ENCODE results near the gene YTHDF1. TPM values are rescaled to one million over a fixed set of nuclear protein-coding genes. Genes with fewer than 3 reads are reported as not detected.

The YTHDF1 gene
- total RNA-seq, 1 donor from 2014 or later: 27.7 TPM

DNA sequence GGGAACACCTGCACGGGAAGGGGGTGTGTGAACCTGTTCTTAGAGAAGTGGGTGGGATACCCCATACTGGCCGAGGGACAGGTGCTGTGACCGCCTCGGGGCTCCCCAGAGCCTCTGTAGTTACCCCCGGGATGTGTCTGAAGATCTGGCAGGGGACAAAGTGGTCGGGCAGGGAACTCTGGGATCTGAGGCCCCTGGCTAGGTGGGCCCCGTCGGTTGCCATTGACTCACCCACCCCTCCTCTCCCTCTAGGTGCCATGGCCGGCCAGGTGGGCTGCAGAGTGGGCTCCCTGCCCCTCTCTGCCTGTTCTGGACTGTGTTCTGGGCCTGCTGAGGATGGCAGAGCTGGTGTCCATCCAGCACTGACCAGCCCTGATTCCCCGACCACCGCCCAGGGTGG is 24.1 kb upstream of the YTHDF1 start:
- no peak overlapping the region for H3K27ac ChIP-seq
- no peaks in the 10 kb centered on the region for H3K27me3 ChIP-seq
- H3K4me1 ChIP-seq: no peaks in the 10 kb centered on the region
- no peak overlapping the region for H3K4me3 ChIP-seq
- intact Hi-C loops (cut with DNase I): no loop called here
- no peaks in the 10 kb centered on the region for H3K36me3 ChIP-seq
- no peaks in the 10 kb centered on the region for H3K9me3 ChIP-seq
- no peak for TF ChIP-seq POLR2AphosphoS5 (IDR thresholded peaks at IDR 0.05; ENCODE audit: insufficient read depth in 1 of 2, low read depth in 1 of 2)
- no peak for DNase-seq (ENCODE audit: extremely low spot score in 2 of 2)

- H3K27ac ChIP-seq: no peak overlapping the region
- DNase-seq (ENCODE audit: extremely low spot score in 2 of 2): no peak
- no peaks in the 10 kb centered on the region for H3K27me3 ChIP-seq
- H3K4me1 ChIP-seq: no peaks in the 10 kb centered on the region
- TF ChIP-seq POLR2A (IDR thresholded peaks at IDR 0.05) (no peak), POLR2AphosphoS5 (IDR thresholded peaks at IDR 0.05; ENCODE audit: insufficient read depth in 1 of 2, low read depth in 1 of 2) (no peak)
- TF ChIP-seq, protein P1, sequence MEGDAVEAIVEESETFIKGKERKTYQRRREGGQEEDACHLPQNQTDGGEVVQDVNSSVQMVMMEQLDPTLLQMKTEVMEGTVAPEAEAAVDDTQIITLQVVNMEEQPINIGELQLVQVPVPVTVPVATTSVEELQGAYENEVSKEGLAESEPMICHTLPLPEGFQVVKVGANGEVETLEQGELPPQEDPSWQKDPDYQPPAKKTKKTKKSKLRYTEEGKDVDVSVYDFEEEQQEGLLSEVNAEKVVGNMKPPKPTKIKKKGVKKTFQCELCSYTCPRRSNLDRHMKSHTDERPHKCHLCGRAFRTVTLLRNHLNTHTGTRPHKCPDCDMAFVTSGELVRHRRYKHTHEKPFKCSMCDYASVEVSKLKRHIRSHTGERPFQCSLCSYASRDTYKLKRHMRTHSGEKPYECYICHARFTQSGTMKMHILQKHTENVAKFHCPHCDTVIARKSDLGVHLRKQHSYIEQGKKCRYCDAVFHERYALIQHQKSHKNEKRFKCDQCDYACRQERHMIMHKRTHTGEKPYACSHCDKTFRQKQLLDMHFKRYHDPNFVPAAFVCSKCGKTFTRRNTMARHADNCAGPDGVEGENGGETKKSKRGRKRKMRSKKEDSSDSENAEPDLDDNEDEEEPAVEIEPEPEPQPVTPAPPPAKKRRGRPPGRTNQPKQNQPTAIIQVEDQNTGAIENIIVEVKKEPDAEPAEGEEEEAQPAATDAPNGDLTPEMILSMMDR (IDR thresholded peaks at IDR 0.05): no peak
- no peak overlapping the region for H3K4me3 ChIP-seq
- no peaks in the 10 kb centered on the region for H3K9me3 ChIP-seq
- no peaks in the 10 kb centered on the region for H3K36me3 ChIP-seq
- intact Hi-C loops (cut with DNase I): no loop called here
Measured at GRCh38 chr20:63239431-63239830, 23.5 kb upstream of the YTHDF1 start.

GRCh38 chr20:63238514-63239125 is 22.7 kb upstream of the YTHDF1 start:
- DNase-seq (ENCODE audit: extremely low spot score in 2 of 2): no peak
- no peaks in the 10 kb centered on the region for H3K9me3 ChIP-seq
- H3K27me3 ChIP-seq: no peaks in the 10 kb centered on the region
- H3K27ac ChIP-seq: no peak overlapping the region
- intact Hi-C loops (cut with DNase I): no loop called here
- TF ChIP-seq POLR2AphosphoS5 (IDR thresholded peaks at IDR 0.05; ENCODE audit: insufficient read depth in 1 of 2, low read depth in 1 of 2): no peak
- TF ChIP-seq, protein P1 (IDR thresholded peaks at IDR 0.05): no peak
- TF ChIP-seq POLR2A (IDR thresholded peaks at IDR 0.05): no peak
- no peak overlapping the region for H3K4me3 ChIP-seq
- H3K4me1 ChIP-seq: no peaks in the 10 kb centered on the region
- no peaks in the 10 kb centered on the region for H3K36me3 ChIP-seq

DNA sequence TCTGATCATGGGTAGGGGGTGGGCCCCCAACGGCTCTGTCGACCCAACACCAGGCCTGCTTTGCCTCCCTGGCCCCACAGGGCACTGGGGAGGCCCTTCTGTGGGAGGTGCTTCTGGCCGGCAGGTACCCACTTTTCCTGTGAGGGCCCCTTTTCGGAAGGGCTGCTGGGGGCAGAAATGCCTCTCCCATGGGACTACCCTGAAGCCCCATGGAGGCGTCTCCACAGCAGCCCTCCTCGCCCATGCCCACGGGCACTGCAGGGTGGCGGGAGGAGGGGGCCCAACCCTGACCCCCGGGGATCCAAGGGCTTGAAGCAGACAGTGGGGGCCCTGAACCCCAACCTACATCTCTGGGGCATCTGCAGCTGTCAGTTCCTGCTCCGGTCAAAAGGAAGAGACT is 22.1 kb upstream of the YTHDF1 start:
- Histone ChIP-seq H3K4me1 (no peaks in the 10 kb centered on the region), H3K9me3 (no peaks in the 10 kb centered on the region), H3K27ac (no peak overlapping the region), H3K27me3 (no peaks in the 10 kb centered on the region), H3K36me3 (no peaks in the 10 kb centered on the region), H3K4me3 (no peak overlapping the region)
- no peak for DNase-seq (ENCODE audit: extremely low spot score in 2 of 2)
- intact Hi-C loops (cut with DNase I): no loop called here
- TF ChIP-seq, protein P1 (IDR thresholded peaks at IDR 0.05): no peak
- TF ChIP-seq POLR2AphosphoS5 (IDR thresholded peaks at IDR 0.05; ENCODE audit: insufficient read depth in 1 of 2, low read depth in 1 of 2): no peak
- no peak for TF ChIP-seq POLR2A (IDR thresholded peaks at IDR 0.05)

DNA sequence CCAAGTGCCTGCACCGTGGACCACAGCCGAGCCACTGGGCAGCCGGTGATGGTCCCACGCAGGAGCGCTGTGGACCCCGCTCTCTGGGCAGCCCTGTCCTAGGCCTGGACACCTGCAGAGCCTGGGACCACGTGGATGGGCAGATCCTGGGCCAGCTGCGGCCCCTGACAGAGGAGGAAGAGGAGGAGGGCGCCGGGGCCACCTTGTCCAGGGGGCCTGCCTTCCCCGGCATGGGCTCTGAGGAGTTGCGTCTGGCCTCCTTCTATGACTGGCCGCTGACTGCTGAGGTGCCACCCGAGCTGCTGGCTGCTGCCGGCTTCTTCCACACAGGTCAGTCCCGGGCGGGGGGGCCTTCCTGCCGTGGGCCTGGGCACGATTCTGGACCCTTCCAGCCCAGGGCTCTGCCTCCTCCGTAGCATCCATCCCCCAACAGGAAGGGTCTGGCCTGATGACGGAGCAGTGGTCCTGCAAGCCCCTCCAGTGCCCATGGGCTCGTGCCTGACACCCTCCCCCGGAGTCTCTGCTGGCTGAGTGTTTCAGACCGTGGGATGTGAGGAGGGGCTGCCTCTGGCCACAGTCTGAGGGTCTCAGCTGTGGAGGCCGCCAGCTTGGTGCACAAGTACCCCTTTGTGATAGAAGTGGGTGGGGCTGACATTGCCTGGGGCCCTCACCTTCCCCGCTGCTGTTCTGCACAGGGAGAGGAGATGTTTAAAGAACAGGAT is 20.3 kb upstream of the YTHDF1 start:
- H3K36me3 ChIP-seq: no peaks in the 10 kb centered on the region
- H3K4me3 ChIP-seq: no peak overlapping the region
- intact Hi-C loops (cut with DNase I): no loop called here
- no peaks in the 10 kb centered on the region for H3K9me3 ChIP-seq
- no peak for DNase-seq (ENCODE audit: extremely low spot score in 2 of 2)
- H3K27ac ChIP-seq: no peak overlapping the region
- TF ChIP-seq POLR2AphosphoS5 (IDR thresholded peaks at IDR 0.05; ENCODE audit: insufficient read depth in 1 of 2, low read depth in 1 of 2) (no peak), POLR2A (IDR thresholded peaks at IDR 0.05) (no peak)
- TF ChIP-seq, protein P1 (IDR thresholded peaks at IDR 0.05): no peak
- H3K4me1 ChIP-seq: no peaks in the 10 kb centered on the region
- no peaks in the 10 kb centered on the region for H3K27me3 ChIP-seq

Measured in vagina (tissue), 2 donors.